GM12878 (cell line): ENCODE data around the gene OR4K14. TPM values are rescaled to one million over a fixed set of nuclear protein-coding genes. Genes with fewer than 3 reads are reported as not detected.

Experiments used
- ATAC-seq: fragments of 200-7000 bp; cut with Tn5 transposase; 3 replicates; pipeline ENCODE4 v1.9.1; 2020; ENCODE audit warnings: mild to moderate bottlenecking, moderate library complexity
- BruUV-seq: library from RNA; stranded (reverse); fragments of 400-500 nt; replicated peaks from 2 replicates; lab custom pipeline; 2021; lab: Mats Ljungman, UMichigan
- CTCF ChIA-PET: fragments of 300-600 bp; sonication (Branson Sonifier 250); formaldehyde crosslinking; extraction: SDS; loops from one replicate; lab custom pipeline; 2021; ENCODE audit warnings: inconsistent platforms; lab: Yijun Ruan, JAX
- POLR2A ChIA-PET: fragments of 350-600 bp; formaldehyde crosslinking; extraction: SDS; loops from one replicate; lab custom pipeline; 2021; ENCODE audit warnings: inconsistent platforms; lab: Charles Lee
- RAD21 ChIA-PET: fragments of 300-600 bp; sonication (Branson Sonifier 250); formaldehyde crosslinking; loops from one replicate; lab custom pipeline; 2023; ENCODE audit warnings: antibody characterized with exemption; ENCODE audit not compliant: unreplicated experiment; lab: Charles Lee
- SMC1A ChIA-PET: fragments of 300-600 bp; sonication (Branson Sonifier 250); formaldehyde crosslinking; loops from one replicate; lab custom pipeline; 2023; ENCODE audit not compliant: unreplicated experiment, uncharacterized antibody; lab: Charles Lee
- DNase-seq: peaks from one replicate; pipeline ENCODE4 v3.0.0-alpha.2; 2011; ENCODE audit warnings: low read depth, low spot score
- FAIRE-seq: peaks from 3 replicates; lab custom pipeline; 2011; peaks lifted over from hg19 to GRCh38; lab: Jason Lieb, UNC
- H2AFZ ChIP-seq: 2 replicates; pipeline ENCODE4 v1.6.0; 2011; ENCODE audit warnings: low read depth, low read length, control low read depth; ENCODE audit not compliant: control insufficient read depth
- H3K27ac ChIP-seq: 2 replicates; pipeline ENCODE4 v1.5.1; 2011; ENCODE audit warnings: control low read depth; ENCODE audit not compliant: control insufficient read depth, insufficient read depth
- H3K27me3 ChIP-seq, 2 experiments: replicated peaks in 1 of 2; 2 replicates each; pipeline versions ENCODE4 v1.6.0 to v1.6.1; 2011; ENCODE audit warnings: low read length in 1 of 2; ENCODE audit not compliant: control insufficient read depth in 2 of 2, insufficient read depth in 2 of 2
- H3K36me3 ChIP-seq, 2 experiments: 2 replicates each; pipeline ENCODE4 v1.5.1; 2011; ENCODE audit warnings: low read length in 1 of 2; ENCODE audit not compliant: control insufficient read depth in 2 of 2, insufficient read depth in 2 of 2
- H3K4me1 ChIP-seq: 2 replicates; pipeline ENCODE4 v1.6.1; 2011; ENCODE audit warnings: mild to moderate bottlenecking, low read length, moderate library complexity, mixed read lengths; ENCODE audit not compliant: control insufficient read depth, insufficient read depth
- H3K4me2 ChIP-seq: 2 replicates; pipeline ENCODE4 v1.6.0; 2011; ENCODE audit warnings: control low read depth; ENCODE audit not compliant: control insufficient read depth, insufficient read depth
- H3K4me3 ChIP-seq: fragments of 200-600 bp; sonication (generic); 2 replicates; pipeline ENCODE4 v1.5.1; 2016
- H3K79me2 ChIP-seq: 2 replicates; pipeline ENCODE4 v1.6.0; 2011; ENCODE audit warnings: low read length; ENCODE audit not compliant: control insufficient read depth, insufficient read depth
- H3K9ac ChIP-seq: 2 replicates; pipeline ENCODE4 v1.8.0; 2011; ENCODE audit warnings: low read length, control low read depth, mixed read lengths; ENCODE audit not compliant: control insufficient read depth, insufficient read depth
- H3K9me3 ChIP-seq: replicated peaks from 3 replicates; pipeline ENCODE4 v1.5.1; 2011; ENCODE audit warnings: mild to moderate bottlenecking, low read length; ENCODE audit not compliant: control insufficient read depth, insufficient read depth
- H4K20me1 ChIP-seq: 2 replicates; pipeline ENCODE4 v1.6.0; 2011; ENCODE audit not compliant: control insufficient read depth, insufficient read depth
- CEBPB ChIP-seq, 2 experiments: fragments of 150-350 bp in 1 of 2; IDR thresholded peaks; 2 replicates each; pipeline ENCODE4 v1.6.1; 2012 to 2014; ENCODE audit warnings: low read depth in 2 of 2, low read length in 2 of 2, borderline replicate concordance in 1 of 2, inconsistent platforms in 1 of 2
- DPF2 ChIP-seq: fragments of 450-650 bp; IDR thresholded peaks from 2 replicates; pipeline ENCODE4 v1.6.1; 2017; ENCODE audit warnings: mild to moderate bottlenecking
- E4F1 ChIP-seq: fragments of 450-650 bp; IDR thresholded peaks from 2 replicates; pipeline ENCODE4 v1.6.1; 2018; ENCODE audit warnings: borderline replicate concordance, mild to moderate bottlenecking; ENCODE audit not compliant: partially characterized antibody
- FOXK2 ChIP-seq: fragments of 450-650 bp; IDR thresholded peaks from 2 replicates; pipeline ENCODE4 v1.6.1; 2017; ENCODE audit warnings: mild to moderate bottlenecking, moderate library complexity
- IKZF2 ChIP-seq, 2 experiments: fragments of 450-650 bp; IDR thresholded peaks; 2 replicates each; pipeline ENCODE4 v1.6.1; 2017; ENCODE audit warnings: mild to moderate bottlenecking in 2 of 2, moderate library complexity in 2 of 2
- KDM1A ChIP-seq: fragments of 200-600 bp; sonication (generic); IDR thresholded peaks from 2 replicates; pipeline ENCODE4 v1.6.1; 2016; ENCODE audit warnings: borderline replicate concordance
- TCF12 ChIP-seq: IDR thresholded peaks from 2 replicates; pipeline ENCODE4 v1.6.1; 2011; ENCODE audit warnings: low read depth, mild to moderate bottlenecking, low read length
- ZSCAN29 ChIP-seq: fragments of 450-650 bp; IDR thresholded peaks from 2 replicates; pipeline ENCODE4 v1.6.1; 2017; ENCODE audit warnings: mild to moderate bottlenecking, moderate library complexity
- WGBS: methylation state at CpG from one replicate; pipeline ENCODE4 v1.1.6; 2016; ENCODE audit warnings: low lambda C conversion rate; ENCODE audit not compliant: insufficient replicate concordance, insufficient coverage; ENCODE audit errors: missing lambda C conversion rate; 5-methylcytosine and 5-hydroxymethylcytosine counted together
- in situ Hi-C: fragments of 300-500 bp; cut with MboI; formaldehyde crosslinking; loops from 9 replicates; pipeline ENCODE4 v1.14.3; 2018; ENCODE audit warnings: mixed read lengths
- intact Hi-C: fragments of 100-400 bp; cut with micrococcal nuclease; formaldehyde crosslinking; loops from one replicate; pipeline ENCODE4 v1.14.2; 2022; ENCODE audit not compliant: unreplicated experiment
- polyA plus RNA-seq, 11 experiments: library from polyadenylated mRNA; depleted of rRNA in 4 of 11; unstranded in 6 of 11; stranded (reverse) in 5 of 11; fragments of >200 nt; fragmentation: Nextera tagmentation in 4 of 11; fragmentation: Illumina TruSeq in 1 of 11; extraction: Ambion mirVana in 4 of 11; extraction: Trizol in 1 of 11; gene quantifications; 1 replicate in 1 of 11; 2 replicates in 10 of 11; pipeline versions ENCODE4 v1.2.1 to v1.2.3, GENCODE V29; 2011 to 2016; ENCODE audit warnings: inconsistent platforms in 2 of 11, missing spikeins in 2 of 11, low read depth in 1 of 11
- total RNA-seq, 4 experiments: library from RNA; depleted of rRNA in 3 of 4; stranded (reverse); fragments of >200 nt in 3 of 4; fragmentation: Illumina TruSeq in 1 of 4; extraction: Trizol in 1 of 4; gene quantifications; 2 replicates each; pipeline versions ENCODE4 v1.2.1 to v1.2.3, GENCODE V29; 2013 to 2021

The OR4K14 gene
- total and polyA plus RNA-seq, 10 of the 15 experiments (the other 5 are each of a cell fraction or from before 2014, with no cell fraction given), result not detected

DNA sequence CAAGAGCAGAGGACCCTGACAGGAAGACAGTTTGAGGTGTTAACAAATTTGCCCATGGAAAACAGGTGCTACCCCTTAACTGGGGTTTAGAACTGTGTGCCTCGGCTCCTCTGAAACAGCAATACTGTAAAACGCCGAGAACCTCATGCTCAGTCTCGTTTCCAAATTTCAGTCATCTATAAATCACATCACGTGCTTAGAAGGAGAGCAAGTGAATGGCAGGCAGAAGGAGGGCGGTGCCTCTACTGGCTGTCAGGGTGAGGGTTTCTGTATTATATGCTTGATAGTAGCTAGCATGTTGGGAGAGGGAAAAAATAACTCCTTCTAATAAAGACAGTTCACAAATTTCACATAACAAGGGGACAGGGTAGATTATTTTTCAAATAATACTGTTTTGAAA, 12.0 kb upstream of the OR4K14 start:
- POLR2A ChIA-PET, result no interaction called here
- no peak overlapping the region for H3K4me3 ChIP-seq
- in situ Hi-C loops, result no loop called here
- no peaks in the 10 kb centered on the region for H3K4me1 ChIP-seq
- H3K9ac ChIP-seq, result no peak overlapping the region
- DNase-seq (no peak), ATAC-seq (no peak)
- no peak overlapping the region for H3K4me2 ChIP-seq
- no peak for TF ChIP-seq FOXK2
- no peak for TF ChIP-seq IKZF2 (IDR thresholded peaks at IDR 0.05)
- TF ChIP-seq DPF2, result no peak
- no peak for TF ChIP-seq KDM1A
- TF ChIP-seq CEBPB (IDR thresholded peaks at IDR 0.05; ENCODE audit: borderline replicate concordance in 1 of 2, low read depth in 2 of 2, low read length in 2 of 2), result no peak
- no peak for TF ChIP-seq ZSCAN29
- TF ChIP-seq TCF12, result no peak
- TF ChIP-seq E4F1, result no peak
- TF ChIP-seq, all 136 proteins: peak for 0
- RAD21 ChIA-PET, result no interaction called here
- Histone ChIP-seq H3K9me3 (no peaks in the 10 kb centered on the region), H3K27me3 (no peaks in the 10 kb centered on the region), H2AFZ (no peak overlapping the region), H3K36me3 (no peaks in the 10 kb centered on the region), H3K79me2 (no peaks in the 10 kb centered on the region), H4K20me1 (no peaks in the 10 kb centered on the region), H3K27ac (no peak overlapping the region)
- FAIRE-seq, result no peak
- intact Hi-C loops, result no loop called here
- no TSS peak for BruUV-seq
- SMC1A ChIA-PET, result no interaction called here
- CTCF ChIA-PET, result no interaction called here
- 4% methylated on average over 6 of the region's 6 CpGs for WGBS
